Mesothelial cell of epicardium (in vitro differentiated cells): Measurements from ENCODE around the gene NTM. TPM values are rescaled to one million over a fixed set of nuclear protein-coding genes. Genes with fewer than 3 reads are reported as not detected.

ENCODE experiments used
- DNase-seq, 2 experiments: peaks; one replicate each; pipeline ENCODE4 v3.0.0; 2021; ENCODE audit warnings: low spot score in 2 of 2; ENCODE audit not compliant: unreplicated experiment in 2 of 2
- H3K27ac Mint-ChIP-seq: 2 replicates; pipeline ENCODE4 v1.8.0; 2021; ENCODE audit warnings: mixed read lengths
- H3K27me3 Mint-ChIP-seq: 2 replicates; pipeline ENCODE4 v1.8.0; 2021; ENCODE audit warnings: low read depth, mixed read lengths
- H3K36me3 Mint-ChIP-seq: 2 replicates; pipeline ENCODE4 v1.8.0; 2021; ENCODE audit warnings: mixed read lengths
- H3K4me1 Mint-ChIP-seq: 2 replicates; pipeline ENCODE4 v1.8.0; 2021; ENCODE audit warnings: mixed read lengths
- H3K4me3 Mint-ChIP-seq: 2 replicates; pipeline ENCODE4 v1.8.0; 2021; ENCODE audit warnings: mild to moderate bottlenecking, moderate library complexity, mixed read lengths
- H3K9me3 Mint-ChIP-seq: 2 replicates; pipeline ENCODE4 v1.8.0; 2021; ENCODE audit warnings: mixed read lengths
- total RNA-seq: library from RNA; stranded (reverse); gene quantifications from 3 replicates; pipeline ENCODE4 v1.2.1, GENCODE V29; 2021
- TF ChIP-seq, protein P1 (sequence below): fragments of 200-600 bp; sonication (generic); IDR thresholded peaks from one replicate; pipeline ENCODE4 v1.5.0; 2021; ENCODE audit warnings: antibody characterized with exemption; ENCODE audit not compliant: unreplicated experiment

The NTM gene
- total RNA-seq, 1 donor from 2014 or later, result 3.9 TPM

GRCh38 chr11:132048040-132048439 is 677.6 kb downstream of the NTM start:
- Mint-ChIP-seq H3K9me3 (peaks cover 3% of the 10 kb centered on the region), H3K27me3 (peaks cover 28% of the 10 kb centered on the region), H3K4me1 (peaks cover 6% of the 10 kb centered on the region), H3K27ac (no peak overlapping the region), H3K36me3 (no peaks in the 10 kb centered on the region), H3K4me3 (no peak overlapping the region)
- DNase-seq, result no peak
- TF ChIP-seq, protein P1, sequence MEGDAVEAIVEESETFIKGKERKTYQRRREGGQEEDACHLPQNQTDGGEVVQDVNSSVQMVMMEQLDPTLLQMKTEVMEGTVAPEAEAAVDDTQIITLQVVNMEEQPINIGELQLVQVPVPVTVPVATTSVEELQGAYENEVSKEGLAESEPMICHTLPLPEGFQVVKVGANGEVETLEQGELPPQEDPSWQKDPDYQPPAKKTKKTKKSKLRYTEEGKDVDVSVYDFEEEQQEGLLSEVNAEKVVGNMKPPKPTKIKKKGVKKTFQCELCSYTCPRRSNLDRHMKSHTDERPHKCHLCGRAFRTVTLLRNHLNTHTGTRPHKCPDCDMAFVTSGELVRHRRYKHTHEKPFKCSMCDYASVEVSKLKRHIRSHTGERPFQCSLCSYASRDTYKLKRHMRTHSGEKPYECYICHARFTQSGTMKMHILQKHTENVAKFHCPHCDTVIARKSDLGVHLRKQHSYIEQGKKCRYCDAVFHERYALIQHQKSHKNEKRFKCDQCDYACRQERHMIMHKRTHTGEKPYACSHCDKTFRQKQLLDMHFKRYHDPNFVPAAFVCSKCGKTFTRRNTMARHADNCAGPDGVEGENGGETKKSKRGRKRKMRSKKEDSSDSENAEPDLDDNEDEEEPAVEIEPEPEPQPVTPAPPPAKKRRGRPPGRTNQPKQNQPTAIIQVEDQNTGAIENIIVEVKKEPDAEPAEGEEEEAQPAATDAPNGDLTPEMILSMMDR, result no peak

- H3K27ac Mint-ChIP-seq, result no peak overlapping the region
- no peaks in the 10 kb centered on the region for H3K36me3 Mint-ChIP-seq
- DNase-seq, result no peak
- H3K4me1 Mint-ChIP-seq, result peaks cover 6% of the 10 kb centered on the region
- H3K9me3 Mint-ChIP-seq, result no peaks in the 10 kb centered on the region
- no peak overlapping the region for H3K4me3 Mint-ChIP-seq
- H3K27me3 Mint-ChIP-seq, result peaks cover 26% of the 10 kb centered on the region
- TF ChIP-seq, protein P1, result no peak
Observed at GRCh38 chr11:132049205-132049604, 678.8 kb downstream of the NTM start.

- peaks cover 6% of the 10 kb centered on the region for H3K4me1 Mint-ChIP-seq
- H3K4me3 Mint-ChIP-seq, result no peak overlapping the region
- no peaks in the 10 kb centered on the region for H3K9me3 Mint-ChIP-seq
- H3K27me3 Mint-ChIP-seq, result peaks cover 33% of the 10 kb centered on the region
- TF ChIP-seq, protein P1, result no peak
- no peak overlapping the region for H3K27ac Mint-ChIP-seq
- DNase-seq, result no peak
- H3K36me3 Mint-ChIP-seq, result no peaks in the 10 kb centered on the region
Observed at GRCh38 chr11:132050049-132050448, 679.6 kb downstream of the NTM start.

DNA sequence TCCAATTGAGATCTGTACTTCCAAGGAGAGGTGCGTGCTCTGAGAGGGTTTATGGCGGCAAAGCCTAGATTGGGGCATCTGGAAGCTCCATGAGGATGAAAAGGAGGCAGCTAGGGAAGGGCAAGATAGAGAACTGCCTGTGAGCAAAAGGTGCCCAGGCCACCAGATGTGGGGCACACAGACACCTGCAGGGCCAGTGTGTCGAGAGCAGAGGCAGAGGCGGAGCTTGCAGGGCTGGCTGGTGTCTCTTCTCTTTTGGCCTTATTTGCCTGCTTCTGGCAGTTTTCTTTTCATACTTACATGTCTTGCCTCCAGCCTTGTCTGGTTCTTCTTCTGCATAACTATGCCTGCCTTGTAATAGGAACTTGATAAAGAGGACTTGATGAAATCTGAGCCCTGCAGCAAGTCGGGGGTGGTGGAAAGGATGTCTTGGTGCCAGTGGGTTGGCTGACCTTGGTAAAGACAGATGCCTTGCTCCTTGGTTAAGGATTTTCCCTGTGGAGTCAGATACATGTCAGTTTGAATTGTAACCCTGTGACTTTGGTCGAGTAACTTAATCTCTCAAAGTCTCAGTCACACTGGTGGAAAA is 680.3 kb downstream of the NTM start:
- TF ChIP-seq, protein P1, result no peak
- H3K9me3 Mint-ChIP-seq, result no peaks in the 10 kb centered on the region
- no peak for DNase-seq
- H3K4me3 Mint-ChIP-seq, result no peak overlapping the region
- H3K4me1 Mint-ChIP-seq, result peaks cover 6% of the 10 kb centered on the region
- H3K36me3 Mint-ChIP-seq, result no peaks in the 10 kb centered on the region
- no peak overlapping the region for H3K27ac Mint-ChIP-seq
- H3K27me3 Mint-ChIP-seq, result peaks cover 32% of the 10 kb centered on the region

- peaks cover 6% of the 10 kb centered on the region for H3K4me1 Mint-ChIP-seq
- no peak overlapping the region for H3K27ac Mint-ChIP-seq
- peaks cover 32% of the 10 kb centered on the region for H3K27me3 Mint-ChIP-seq
- no peaks in the 10 kb centered on the region for H3K36me3 Mint-ChIP-seq
- H3K9me3 Mint-ChIP-seq, result no peaks in the 10 kb centered on the region
- H3K4me3 Mint-ChIP-seq, result no peak overlapping the region
- TF ChIP-seq, protein P1, result no peak
- DNase-seq, result no peak
Observed at GRCh38 chr11:132051704-132052103, 681.3 kb downstream of the NTM start.

DNA sequence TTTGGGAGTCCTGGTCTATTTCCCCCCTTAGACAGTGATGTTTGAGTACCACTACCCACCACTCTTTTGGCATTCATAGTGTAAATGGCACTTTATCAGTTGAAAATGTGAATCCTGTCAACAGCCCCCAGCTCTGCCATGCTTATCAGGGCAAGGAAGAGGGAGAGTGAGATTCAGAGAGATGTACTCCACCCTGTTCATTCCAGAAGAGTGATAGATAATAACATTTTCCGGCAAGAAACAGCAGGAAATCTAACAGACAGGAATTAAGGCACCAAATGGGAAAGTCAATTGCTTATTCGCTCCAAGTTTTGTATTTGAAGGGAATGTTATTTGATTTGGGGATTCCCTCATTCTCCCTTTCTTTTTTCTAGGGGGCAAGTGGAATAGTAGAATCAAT is 681.9 kb downstream of the NTM start:
- DNase-seq, result no peak
- peaks cover 6% of the 10 kb centered on the region for H3K4me1 Mint-ChIP-seq
- H3K27ac Mint-ChIP-seq, result no peak overlapping the region
- TF ChIP-seq, protein P1, result no peak
- H3K27me3 Mint-ChIP-seq, result peaks cover 32% of the 10 kb centered on the region
- H3K4me3 Mint-ChIP-seq, result no peak overlapping the region
- no peaks in the 10 kb centered on the region for H3K9me3 Mint-ChIP-seq
- H3K36me3 Mint-ChIP-seq, result no peaks in the 10 kb centered on the region
